Heart right ventricle (tissue), 16 donors: ENCODE results near the gene AGTRAP. TPM values are rescaled to one million over a fixed set of nuclear protein-coding genes. Genes with fewer than 3 reads are reported as not detected.

Experiments
- ATAC-seq, 8 donors: fragments of 200-7000 bp; cut with Tn5 transposase; one replicate each; pipeline ENCODE4 v1.9.1; 2020; ENCODE audit warnings: mild to moderate bottlenecking in 8 of 8, moderate library complexity in 8 of 8, moderate number of reproducible peaks in 1 of 8
- DNase-seq, 2 donors: peaks; one replicate each; pipeline ENCODE4 v3.0.0-alpha.2; 2020
- H3K27ac ChIP-seq, 10 donors: fragments of 200-600 bp; sonication (generic) in 2 of 10; one replicate each; pipeline versions ENCODE4 v1.5.0 to v1.8.0; 2020 to 2022; ENCODE audit warnings: mild to moderate bottlenecking in 3 of 10
- H3K27me3 ChIP-seq, 7 donors: fragments of 200-600 bp; one replicate each; pipeline ENCODE4 v1.8.0; 2021 to 2022; ENCODE audit warnings: mild to moderate bottlenecking in 2 of 7
- H3K36me3 ChIP-seq, 9 donors: fragments of 200-600 bp; sonication (generic) in 1 of 9; one replicate each; pipeline versions ENCODE4 v1.5.0 to v1.8.0; 2020 to 2022; ENCODE audit warnings: mild to moderate bottlenecking in 2 of 9
- H3K4me1 ChIP-seq, 9 donors: fragments of 200-600 bp; sonication (generic) in 1 of 9; one replicate each; pipeline versions ENCODE4 v1.5.0 to v1.8.0; 2020 to 2022; ENCODE audit warnings: mild to moderate bottlenecking in 4 of 9
- H3K4me3 ChIP-seq, 10 donors: fragments of 200-600 bp; sonication (generic) in 2 of 10; one replicate each; pipeline versions ENCODE4 v1.5.0 to v1.8.0; 2020 to 2022; ENCODE audit warnings: mild to moderate bottlenecking in 7 of 10, moderate library complexity in 2 of 10
- H3K9me3 ChIP-seq, 11 donors: fragments of 200-600 bp in 10 of 11; sonication (generic) in 2 of 11; one replicate each; pipeline versions ENCODE4 v1.5.0 to v1.8.0; 2013 to 2022; ENCODE audit warnings: mild to moderate bottlenecking in 2 of 11, control low read depth in 1 of 11, moderate library complexity in 1 of 11
- CTCF ChIP-seq, 9 donors: fragments of 200-600 bp; sonication (generic) in 2 of 9; IDR thresholded peaks; one replicate each; pipeline versions ENCODE4 v1.5.0 to v1.8.0; 2021 to 2022; ENCODE audit warnings: antibody characterized with exemption in 9 of 9, mild to moderate bottlenecking in 5 of 9, moderate library complexity in 1 of 9
- WGBS, 2 donors: extraction: QIAGEN DNeasy Blood & Tissue Kit; methylation state at CpG; one replicate each; pipeline ENCODE4 v1.1.7; 2013; ENCODE audit warnings: inconsistent platforms in 1 of 2; 5-methylcytosine and 5-hydroxymethylcytosine counted together
- intact Hi-C, 10 donors: fragments of 100-400 bp; cut with DNase I; formaldehyde crosslinking; loops; one replicate each; pipeline versions ENCODE4 v1.11.1 to v1.14.2; 2022
- polyA plus RNA-seq, 2 donors: library from polyadenylated mRNA; stranded (reverse); fragments of 200-250 nt; gene quantifications; one replicate each; pipeline ENCODE4 v1.2.3, GENCODE V29; 2013
- total RNA-seq, 10 donors: library from RNA; stranded (reverse); fragmentation: NEBNext Ultra II Directional in 3 of 10; extraction: Animal tissue kit (Norgen Biotek cat#: 25700) in 3 of 10; gene quantifications; one replicate each; pipeline versions ENCODE4 v1.2.1 to v1.2.4, GENCODE V29; 2021 to 2023
- donor health status: Arrhythmogenic right ventricular cardiomyopathy.
- donor health status: ischemic (EF 13 %, LVEDD 7.1; RV severe dilation, severe dysfunction).
- donor health status: healthy with polysubstance abuse.
- donor health status: DM: no; HTN: yes; CAD: no.
- donor health status: DM: no; HTN: no; CAD: no.
- donor health status: ischemic (EF 25% LVEDD 6.9; RV normal size, moderate dysfunction).
- donor health status: ischemic (EF 25% LVEDD 5.7; RV mildly dilated, moderate dysfunction).
- donor health status: healthy.
- donor health status: DM: yes; HTN: yes; CAD: no.
- donor health status: Ischemic cardiomyopathy.
- donor health status: ischemic (EF 35%, LVEDD 5.7; RV mildly dilated, moderate dysfunction).
- donor health status: nonischemic (EF 11% LVEDD 7.7; RV severe dilation, severe dysfunction).
- donor health status: DM: yes; HTN: yes; CAD: no.
- donor health status: PGD.
- donor health status: ischemic (EF 29% LVEDD 5.4; RV normal size, mild dysfunction).
- donor health status: nonischemic (EF 23%, LVEDD 6.1; RV moderate dilation, normal function).

The AGTRAP gene
- total and polyA plus RNA-seq, 12 donors: 12.9 to 96.7 (median 19.2) TPM

GRCh38 chr1:11781297-11781696, 45.4 kb downstream of the AGTRAP start:
- ATAC-seq: no peak
- no peak for DNase-seq
- Histone ChIP-seq H3K36me3 (no peaks in the 10 kb centered on the region), H3K27ac (no peak overlapping the region), H3K27me3 (no peaks in the 10 kb centered on the region), H3K4me1 (peaks cover 10 to 23% (median 19%) of the 10 kb centered on the region in 9 donors), H3K9me3 (no peaks in the 10 kb centered on the region), H3K4me3 (no peak overlapping the region)
- 82 to 86% methylated on average over 12 of the region's 12 CpGs for WGBS, 2 donors
- intact Hi-C loops: loop anchor here in 1 of 10 donors (5.0 kb wide), 1 partner anchor 44 kb away; the partner anchor contains the start of gene AGTRAP
- no peak for TF ChIP-seq CTCF (IDR thresholded peaks at IDR 0.05)

GRCh38 chr1:11782127-11782708, 46.3 kb downstream of the AGTRAP start:
- DNase-seq (no peak), ATAC-seq (no peak)
- Histone ChIP-seq H3K9me3 (no peaks in the 10 kb centered on the region), H3K27ac (no peak overlapping the region), H3K4me1 (peaks cover 18 to 32% (median 28%) of the 10 kb centered on the region in 9 donors), H3K27me3 (no peaks in the 10 kb centered on the region), H3K4me3 (no peak overlapping the region), H3K36me3 (no peaks in the 10 kb centered on the region)
- 82% methylated on average over 6 of the region's 6 CpGs for WGBS, 2 donors
- no peak for TF ChIP-seq CTCF (IDR thresholded peaks at IDR 0.05)
- intact Hi-C loops: loop anchor here in 1 of 10 donors (5.0 kb wide), 1 partner anchor 45 kb away; the partner anchor contains the start of gene AGTRAP

GRCh38 chr1:11783556-11783955, 47.6 kb downstream of the AGTRAP start:
- H3K27ac ChIP-seq: no peak overlapping the region
- ATAC-seq (no peak), DNase-seq (no peak)
- intact Hi-C loops: loop anchor here in 1 of 10 donors (5.0 kb wide), 1 partner anchor 46 kb away; the partner anchor contains the start of gene AGTRAP
- H3K9me3 ChIP-seq: no peaks in the 10 kb centered on the region
- H3K27me3 ChIP-seq: no peaks in the 10 kb centered on the region
- H3K4me3 ChIP-seq: no peak overlapping the region
- no peak for TF ChIP-seq CTCF (IDR thresholded peaks at IDR 0.05)
- peaks cover 0 to 6% (median 0%) of the 10 kb centered on the region in 9 donors for H3K36me3 ChIP-seq
- H3K4me1 ChIP-seq: peaks cover 30 to 45% (median 42%) of the 10 kb centered on the region in 9 donors
- 94 to 96% methylated on average over 6 of the region's 6 CpGs for WGBS, 2 donors

- ATAC-seq (peak in 4 of 8 donors; percentile 0 to 21 (median 3)), DNase-seq (no peak)
- Histone ChIP-seq H3K36me3 (peaks cover 0 to 13% (median 0%) of the 10 kb centered on the region in 9 donors), H3K27me3 (no peaks in the 10 kb centered on the region), H3K4me3 (peak overlapping the region in 9 of 10 donors; percentile 12 to 51 (median 40)), H3K4me1 (peaks cover 35 to 54% (median 50%) of the 10 kb centered on the region in 9 donors), H3K27ac (peak overlapping the region; percentile 31 to 99 (median 85)), H3K9me3 (no peaks in the 10 kb centered on the region)
- 71 to 78% methylated on average over 19 to 21 of the region's 21 CpGs for WGBS, 2 donors
- intact Hi-C loops: loop anchor here in 1 of 10 donors (5.0 kb wide), 1 partner anchor 47 kb away; the partner anchor contains the start of gene AGTRAP
- no peak for TF ChIP-seq CTCF (IDR thresholded peaks at IDR 0.05)
These were observed 48.5 kb downstream of the AGTRAP start for GRCh38 chr1:11784256-11784992.
